Hepatocyte (in vitro differentiated cells): Measurements from ENCODE around the gene HABP4. TPM values are rescaled to one million over a fixed set of nuclear protein-coding genes. Genes with fewer than 3 reads are reported as not detected.

Experiments used
- DNase-seq: peaks from one replicate; pipeline ENCODE4 v3.0.0-alpha.2; 2016; ENCODE audit warnings: low spot score
- H2AFZ ChIP-seq: fragments of 200-600 bp; sonication (generic); 2 replicates; pipeline ENCODE4 v1.6.0; 2016; ENCODE audit warnings: antibody characterized with exemption, mild to moderate bottlenecking
- H3K27ac ChIP-seq: fragments of 200-600 bp; sonication (generic); 2 replicates; pipeline ENCODE4 v1.5.1; 2016; ENCODE audit warnings: mild to moderate bottlenecking
- H3K27me3 ChIP-seq: fragments of 200-600 bp; sonication (generic); 2 replicates; pipeline ENCODE4 v1.6.1; 2016
- H3K36me3 ChIP-seq: fragments of 200-600 bp; sonication (generic); replicated peaks from 2 replicates; pipeline ENCODE4 v1.5.1; 2016; ENCODE audit warnings: low read depth; ENCODE audit not compliant: insufficient read depth
- H3K4me1 ChIP-seq: fragments of 200-600 bp; sonication (generic); 2 replicates; pipeline ENCODE4 v1.5.1; 2016; ENCODE audit warnings: mild to moderate bottlenecking, moderate library complexity; ENCODE audit not compliant: insufficient read depth
- H3K4me2 ChIP-seq: fragments of 200-600 bp; sonication (generic); 2 replicates; pipeline ENCODE4 v1.6.0; 2016
- H3K4me3 ChIP-seq: fragments of 200-600 bp; sonication (generic); 2 replicates; pipeline ENCODE4 v1.5.1; 2016; ENCODE audit warnings: mild to moderate bottlenecking
- H3K79me2 ChIP-seq: fragments of 200-600 bp; sonication (generic); 2 replicates; pipeline ENCODE4 v1.6.0; 2017; ENCODE audit warnings: mild to moderate bottlenecking
- H3K9me2 ChIP-seq: fragments of 200-600 bp; sonication (generic); replicated peaks from 2 replicates; pipeline ENCODE4 v1.6.0; 2017; ENCODE audit warnings: mild to moderate bottlenecking; ENCODE audit not compliant: insufficient read depth
- H3K9me3 ChIP-seq: fragments of 200-600 bp; sonication (generic); 2 replicates; pipeline ENCODE4 v1.5.1; 2016; ENCODE audit warnings: low read depth, mild to moderate bottlenecking
- H4K20me1 ChIP-seq: fragments of 200-600 bp; sonication (generic); 2 replicates; pipeline ENCODE4 v1.6.0; 2016; ENCODE audit warnings: mild to moderate bottlenecking; ENCODE audit not compliant: insufficient read depth, poor library complexity, severe bottlenecking
- EZH2 ChIP-seq: fragments of 200-600 bp; sonication (generic); IDR thresholded peaks from 2 replicates; pipeline ENCODE4 v1.6.1; 2016; ENCODE audit warnings: antibody characterized with exemption, mild to moderate bottlenecking, borderline replicate concordance
- EZH2phosphoT487 ChIP-seq: fragments of 200-600 bp; sonication (generic); IDR thresholded peaks from one replicate; pipeline ENCODE4 v1.6.1; 2018; ENCODE audit warnings: antibody characterized with exemption, mild to moderate bottlenecking, low read depth, moderate library complexity; ENCODE audit not compliant: unreplicated experiment, severe bottlenecking
- WGBS: methylation state at CpG from one replicate; pipeline ENCODE4 v1.1.6; 2016; ENCODE audit warnings: low lambda C conversion rate; ENCODE audit errors: missing lambda C conversion rate; 5-methylcytosine and 5-hydroxymethylcytosine counted together
- polyA plus RNA-seq: library from polyadenylated mRNA; unstranded; fragments of >200 nt; fragmentation: Nextera tagmentation; extraction: Ambion mirVana; gene quantifications from 2 replicates; pipeline ENCODE4 v1.2.1, GENCODE V29; 2016
- total RNA-seq: library from RNA; depleted of rRNA; stranded (reverse); fragments of >200 nt; gene quantifications from 2 replicates; pipeline ENCODE4 v1.2.3, GENCODE V29; 2014
- TF ChIP-seq, protein P1 (sequence below): fragments of 200-600 bp; sonication (generic); IDR thresholded peaks from 2 replicates; pipeline ENCODE4 v1.5.1; 2016; ENCODE audit warnings: antibody characterized with exemption, mild to moderate bottlenecking; ENCODE audit not compliant: poor library complexity

HABP4 gene
- total and polyA plus RNA-seq, 2 experiments from 2014 or later, result 13.1 to 24.8 TPM

DNA sequence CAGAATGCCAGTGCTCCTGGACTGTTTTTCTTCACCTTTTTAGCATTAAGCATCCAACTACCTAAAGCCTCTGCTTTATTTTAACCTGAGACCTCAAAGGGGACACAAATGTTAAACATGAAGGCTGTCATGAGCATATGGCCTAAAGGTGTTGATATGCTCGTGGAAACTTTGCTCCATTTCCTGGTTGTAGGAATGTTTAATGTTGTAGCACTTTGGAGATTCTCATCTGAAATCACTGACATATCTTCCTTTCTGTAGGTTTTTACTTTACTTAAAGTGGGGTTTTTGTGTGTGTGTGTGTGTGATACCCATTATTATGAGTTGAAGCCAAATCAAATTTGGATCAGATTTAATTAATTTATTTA lies 37.0 kb downstream of the HABP4 start:
- Histone ChIP-seq H3K9me2 (no peaks in the 10 kb centered on the region), H3K9me3 (no peaks in the 10 kb centered on the region), H3K27ac (peak overlapping the region; percentile 22), H3K4me2 (no peak overlapping the region), H3K4me1 (peaks cover 17% of the 10 kb centered on the region), H4K20me1 (no peaks in the 10 kb centered on the region), H3K36me3 (no peaks in the 10 kb centered on the region), H3K79me2 (no peaks in the 10 kb centered on the region), H2AFZ (no peak overlapping the region), H3K27me3 (no peaks in the 10 kb centered on the region), H3K4me3 (no peak overlapping the region)
- WGBS, result 45% methylated on average over 1 of the region's 1 CpG
- TF ChIP-seq, protein P1, sequence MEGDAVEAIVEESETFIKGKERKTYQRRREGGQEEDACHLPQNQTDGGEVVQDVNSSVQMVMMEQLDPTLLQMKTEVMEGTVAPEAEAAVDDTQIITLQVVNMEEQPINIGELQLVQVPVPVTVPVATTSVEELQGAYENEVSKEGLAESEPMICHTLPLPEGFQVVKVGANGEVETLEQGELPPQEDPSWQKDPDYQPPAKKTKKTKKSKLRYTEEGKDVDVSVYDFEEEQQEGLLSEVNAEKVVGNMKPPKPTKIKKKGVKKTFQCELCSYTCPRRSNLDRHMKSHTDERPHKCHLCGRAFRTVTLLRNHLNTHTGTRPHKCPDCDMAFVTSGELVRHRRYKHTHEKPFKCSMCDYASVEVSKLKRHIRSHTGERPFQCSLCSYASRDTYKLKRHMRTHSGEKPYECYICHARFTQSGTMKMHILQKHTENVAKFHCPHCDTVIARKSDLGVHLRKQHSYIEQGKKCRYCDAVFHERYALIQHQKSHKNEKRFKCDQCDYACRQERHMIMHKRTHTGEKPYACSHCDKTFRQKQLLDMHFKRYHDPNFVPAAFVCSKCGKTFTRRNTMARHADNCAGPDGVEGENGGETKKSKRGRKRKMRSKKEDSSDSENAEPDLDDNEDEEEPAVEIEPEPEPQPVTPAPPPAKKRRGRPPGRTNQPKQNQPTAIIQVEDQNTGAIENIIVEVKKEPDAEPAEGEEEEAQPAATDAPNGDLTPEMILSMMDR, result no peak
- TF ChIP-seq EZH2 (no peak), EZH2phosphoT487 (no peak)
- no peak for DNase-seq

DNA sequence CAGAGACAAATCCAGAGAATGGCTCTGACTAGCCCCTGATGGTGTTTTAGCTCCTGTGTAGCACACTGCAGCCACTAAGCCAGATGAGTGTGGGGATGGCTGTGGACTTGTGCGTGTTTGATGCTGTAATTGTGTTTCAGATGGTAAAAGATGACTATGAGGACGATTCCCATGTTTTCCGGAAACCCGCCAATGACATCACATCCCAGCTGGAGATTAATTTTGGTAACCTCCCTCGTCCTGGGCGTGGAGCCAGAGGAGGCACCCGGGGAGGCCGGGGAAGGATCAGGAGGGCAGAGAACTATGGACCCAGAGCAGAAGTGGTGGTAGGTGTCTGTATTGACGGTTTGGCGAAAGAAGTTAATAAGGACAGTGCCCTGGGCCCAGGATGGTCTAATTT lies 38.0 kb downstream of the HABP4 start:
- no peak overlapping the region for H2AFZ ChIP-seq
- H3K27me3 ChIP-seq, result no peaks in the 10 kb centered on the region
- no peaks in the 10 kb centered on the region for H3K9me2 ChIP-seq
- peak overlapping the region; percentile 22 for H3K27ac ChIP-seq
- no peaks in the 10 kb centered on the region for H3K36me3 ChIP-seq
- TF ChIP-seq, protein P1, result no peak
- no peak for TF ChIP-seq EZH2phosphoT487
- no peak overlapping the region for H3K4me3 ChIP-seq
- H3K79me2 ChIP-seq, result no peaks in the 10 kb centered on the region
- no peaks in the 10 kb centered on the region for H3K9me3 ChIP-seq
- WGBS, result 85% methylated on average over 10 of the region's 10 CpGs
- no peak overlapping the region for H3K4me2 ChIP-seq
- peaks cover 17% of the 10 kb centered on the region for H3K4me1 ChIP-seq
- DNase-seq, result no peak
- no peaks in the 10 kb centered on the region for H4K20me1 ChIP-seq

DNA sequence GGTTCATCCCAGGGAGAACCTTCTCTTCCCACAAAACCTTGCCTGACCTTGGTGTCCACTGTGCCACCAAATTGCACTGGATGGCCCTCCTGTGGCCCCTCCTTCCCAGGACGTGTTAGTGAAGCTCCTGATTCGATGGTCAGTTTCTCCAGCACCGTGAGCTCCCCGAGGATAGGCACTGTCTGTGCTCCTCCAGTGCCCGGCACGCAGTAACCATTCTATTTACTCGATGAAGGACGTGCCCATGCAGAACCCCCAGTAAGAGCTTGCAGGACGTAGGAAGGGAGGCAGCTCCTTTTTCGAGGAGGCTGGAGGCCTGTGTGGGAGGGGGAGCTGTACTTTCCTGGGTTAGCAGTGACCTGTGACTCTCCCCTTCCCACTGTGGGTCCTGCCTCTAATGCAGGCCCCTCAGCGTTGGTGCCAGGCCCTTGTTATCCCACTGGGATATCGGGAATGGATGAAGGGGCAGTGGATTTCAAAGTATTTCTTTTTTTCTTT lies 39.6 kb downstream of the HABP4 start:
- H3K36me3 ChIP-seq, result no peaks in the 10 kb centered on the region
- no peak overlapping the region for H2AFZ ChIP-seq
- WGBS, result 94% methylated on average over 12 of the region's 12 CpGs
- no peak overlapping the region for H3K4me3 ChIP-seq
- H3K9me2 ChIP-seq, result no peaks in the 10 kb centered on the region
- H3K4me1 ChIP-seq, result peaks cover 17% of the 10 kb centered on the region
- H3K4me2 ChIP-seq, result no peak overlapping the region
- H4K20me1 ChIP-seq, result no peaks in the 10 kb centered on the region
- H3K27ac ChIP-seq, result no peak overlapping the region
- no peaks in the 10 kb centered on the region for H3K79me2 ChIP-seq
- TF ChIP-seq EZH2phosphoT487, result no peak
- TF ChIP-seq EZH2, result no peak
- TF ChIP-seq, protein P1, result no peak
- H3K9me3 ChIP-seq, result no peaks in the 10 kb centered on the region
- DNase-seq, result no peak
- H3K27me3 ChIP-seq, result no peaks in the 10 kb centered on the region

DNA sequence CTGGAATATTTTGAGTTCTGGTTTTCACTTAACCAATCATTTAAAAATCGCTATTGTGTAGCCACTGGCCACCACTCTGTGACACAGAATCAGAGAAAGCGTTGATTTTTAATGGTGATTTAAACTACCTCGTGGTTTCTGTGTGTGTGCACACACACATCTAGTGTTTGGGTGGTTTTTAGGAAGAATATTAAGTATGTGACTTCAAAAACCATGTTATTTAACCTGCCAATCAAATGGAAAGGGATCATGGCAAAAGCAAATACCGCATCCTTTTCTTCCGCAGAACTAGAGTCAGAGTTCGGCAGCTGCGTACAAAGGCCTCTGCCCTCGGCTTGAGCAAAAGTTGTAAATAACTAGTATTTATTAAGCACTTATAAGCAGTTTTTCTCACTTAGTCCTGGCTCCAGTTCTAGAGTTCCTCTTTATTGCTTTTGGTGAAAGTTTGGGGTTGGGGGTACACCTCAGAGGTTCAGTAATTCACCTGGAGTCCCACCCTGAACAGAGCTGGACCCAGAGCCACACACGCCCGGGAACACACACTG lies 40.6 kb downstream of the HABP4 start:
- Histone ChIP-seq H3K27me3 (no peaks in the 10 kb centered on the region), H3K9me3 (no peaks in the 10 kb centered on the region), H3K36me3 (no peaks in the 10 kb centered on the region), H3K79me2 (no peaks in the 10 kb centered on the region), H3K4me2 (no peak overlapping the region), H3K9me2 (no peaks in the 10 kb centered on the region), H3K4me1 (peaks cover 17% of the 10 kb centered on the region), H2AFZ (no peak overlapping the region), H3K4me3 (no peak overlapping the region), H4K20me1 (no peaks in the 10 kb centered on the region), H3K27ac (peak overlapping the region; percentile 62)
- no peak for DNase-seq
- TF ChIP-seq EZH2, result no peak
- TF ChIP-seq EZH2phosphoT487, result no peak
- TF ChIP-seq, protein P1, result no peak
- 89% methylated on average over 10 of the region's 10 CpGs for WGBS
